HEK293 (cell line): Measurements from ENCODE around the gene NAP1L4.

Source experiments
- GLIS1 ChIP-seq: fragments of 450-650 bp; formaldehyde crosslinking; IDR thresholded peaks from 2 replicates; pipeline ENCODE4 v1.5.1; 2016; ENCODE audit warnings: missing biosample characterization, missing genetic modification characterization
- GLIS2 ChIP-seq: fragments of 450-650 bp; formaldehyde crosslinking; IDR thresholded peaks from 2 replicates; pipeline ENCODE4 v1.5.1; 2016; ENCODE audit warnings: missing biosample characterization, missing genetic modification characterization
- MZF1 ChIP-seq: fragments of 450-650 bp; formaldehyde crosslinking; IDR thresholded peaks from 2 replicates; pipeline ENCODE4 v1.5.1; 2017; ENCODE audit warnings: missing biosample characterization, missing genetic modification characterization, borderline replicate concordance
- SCRT2 ChIP-seq: fragments of 450-650 bp; formaldehyde crosslinking; IDR thresholded peaks from 2 replicates; pipeline ENCODE4 v1.5.1; 2016; ENCODE audit warnings: missing biosample characterization, missing genetic modification characterization
- SP2 ChIP-seq: fragments of 450-650 bp; formaldehyde crosslinking; IDR thresholded peaks from 2 replicates; pipeline ENCODE4 v1.5.1; 2016; ENCODE audit warnings: missing biosample characterization, missing genetic modification characterization
- TRIM28 ChIP-seq: IDR thresholded peaks from 2 replicates; pipeline ENCODE4 v1.6.1; 2011; ENCODE audit warnings: low read length, control low read depth, borderline replicate concordance
- ZNF239 ChIP-seq: fragments of 450-650 bp; formaldehyde crosslinking; IDR thresholded peaks from 2 replicates; pipeline ENCODE4 v1.5.1; 2016; ENCODE audit warnings: missing biosample characterization, missing genetic modification characterization
- ZNF335 ChIP-seq: fragments of 450-650 bp; formaldehyde crosslinking; conservative IDR thresholded peaks from 2 replicates; pipeline ENCODE4 v1.5.1; 2016; ENCODE audit warnings: missing biosample characterization, missing genetic modification characterization
- ZNF366 ChIP-seq: fragments of 450-650 bp; formaldehyde crosslinking; conservative IDR thresholded peaks from 2 replicates; pipeline ENCODE4 v1.5.1; 2016; ENCODE audit warnings: missing biosample characterization, missing genetic modification characterization
- ZNF423 ChIP-seq: fragments of 450-650 bp; formaldehyde crosslinking; IDR thresholded peaks from 2 replicates; pipeline ENCODE4 v1.5.1; 2016; ENCODE audit warnings: missing biosample characterization, missing genetic modification characterization
- ZNF433 ChIP-seq: fragments of 450-650 bp; formaldehyde crosslinking; IDR thresholded peaks from 2 replicates; pipeline ENCODE4 v1.5.1; 2016; ENCODE audit warnings: missing biosample characterization, missing genetic modification characterization, low read depth
- ZNF530 ChIP-seq: fragments of 450-650 bp; formaldehyde crosslinking; IDR thresholded peaks from 2 replicates; pipeline ENCODE4 v1.5.1; 2016; ENCODE audit warnings: low read depth, missing biosample characterization, missing genetic modification characterization
- ZNF555 ChIP-seq: fragments of 450-650 bp; formaldehyde crosslinking; conservative IDR thresholded peaks from 2 replicates; pipeline ENCODE4 v1.5.1; 2017; ENCODE audit warnings: missing biosample characterization, mild to moderate bottlenecking, missing genetic modification characterization, inconsistent platforms
- ZNF654 ChIP-seq: fragments of 450-650 bp; formaldehyde crosslinking; IDR thresholded peaks from 2 replicates; pipeline ENCODE4 v1.5.1; 2016; ENCODE audit warnings: low read depth, missing biosample characterization, missing genetic modification characterization
- ZNF658 ChIP-seq: fragments of 450-650 bp; formaldehyde crosslinking; IDR thresholded peaks from 2 replicates; pipeline ENCODE4; 2016; ENCODE audit warnings: missing biosample characterization, missing genetic modification characterization
- ZNF747 ChIP-seq: fragments of 450-650 bp; formaldehyde crosslinking; IDR thresholded peaks from 2 replicates; pipeline ENCODE4 v1.5.1; 2016; ENCODE audit warnings: missing biosample characterization, missing genetic modification characterization
- ZNF785 ChIP-seq: fragments of 450-650 bp; formaldehyde crosslinking; IDR thresholded peaks from 2 replicates; pipeline ENCODE4 v1.5.1; 2016; ENCODE audit warnings: missing biosample characterization, missing genetic modification characterization
- TF ChIP-seq, protein P1 (sequence below): fragments of 450-650 bp; formaldehyde crosslinking; IDR thresholded peaks from 2 replicates; pipeline ENCODE4 v1.5.1; 2017; ENCODE audit warnings: missing biosample characterization, mild to moderate bottlenecking, missing genetic modification characterization, moderate library complexity
- TF ChIP-seq, protein P2 (sequence below): fragments of 450-650 bp; formaldehyde crosslinking; IDR thresholded peaks from 2 replicates; pipeline ENCODE4 v1.5.1; 2016; ENCODE audit warnings: missing biosample characterization, missing genetic modification characterization
- TF ChIP-seq, protein P3 (sequence below): fragments of 450-650 bp; formaldehyde crosslinking; IDR thresholded peaks from 2 replicates; pipeline ENCODE4 v1.5.1; 2016; ENCODE audit warnings: missing biosample characterization, missing genetic modification characterization
- TF ChIP-seq, protein P4 (sequence below): fragments of 450-650 bp; formaldehyde crosslinking; IDR thresholded peaks from 2 replicates; pipeline ENCODE4 v1.5.1; 2016; ENCODE audit warnings: missing biosample characterization, missing genetic modification characterization, low read depth

The NAP1L4 gene

DNA sequence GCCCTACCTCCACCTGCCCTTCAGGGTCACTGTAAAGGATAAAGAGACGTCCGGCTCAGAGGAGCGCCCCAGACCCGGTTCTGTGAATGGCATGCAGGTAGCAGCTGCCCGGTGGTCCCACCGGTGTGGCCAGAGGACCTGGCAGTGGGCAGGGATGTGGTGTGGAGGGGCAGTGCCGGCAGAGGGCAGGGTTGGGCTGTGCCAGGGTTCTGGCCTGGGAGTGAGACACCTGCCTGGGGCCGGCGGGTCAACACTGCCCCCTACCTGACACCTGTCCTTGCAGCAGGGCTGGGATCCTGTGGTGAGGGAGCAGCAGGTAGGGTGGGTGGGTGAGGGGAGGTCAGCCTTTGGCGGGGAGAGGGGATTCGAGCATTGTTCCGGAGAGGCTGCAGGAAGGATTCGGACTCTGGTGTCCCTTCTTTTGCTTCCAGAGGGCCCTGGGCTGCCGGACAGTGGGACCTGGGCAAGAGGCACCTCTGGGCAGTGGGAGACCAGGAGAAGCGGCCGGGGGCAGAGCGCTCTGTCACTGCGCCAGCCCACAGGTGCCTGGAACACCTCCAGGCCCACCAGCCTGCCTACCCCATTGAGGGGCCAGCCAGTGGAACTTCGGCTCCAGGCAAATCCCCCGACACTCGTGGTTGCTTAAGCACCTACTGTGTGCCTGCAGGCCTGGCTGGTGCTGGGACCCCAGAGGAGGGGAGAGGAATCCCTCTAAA lies 61.3 kb downstream of the NAP1L4 start (continued):
- TF ChIP-seq, protein P1, sequence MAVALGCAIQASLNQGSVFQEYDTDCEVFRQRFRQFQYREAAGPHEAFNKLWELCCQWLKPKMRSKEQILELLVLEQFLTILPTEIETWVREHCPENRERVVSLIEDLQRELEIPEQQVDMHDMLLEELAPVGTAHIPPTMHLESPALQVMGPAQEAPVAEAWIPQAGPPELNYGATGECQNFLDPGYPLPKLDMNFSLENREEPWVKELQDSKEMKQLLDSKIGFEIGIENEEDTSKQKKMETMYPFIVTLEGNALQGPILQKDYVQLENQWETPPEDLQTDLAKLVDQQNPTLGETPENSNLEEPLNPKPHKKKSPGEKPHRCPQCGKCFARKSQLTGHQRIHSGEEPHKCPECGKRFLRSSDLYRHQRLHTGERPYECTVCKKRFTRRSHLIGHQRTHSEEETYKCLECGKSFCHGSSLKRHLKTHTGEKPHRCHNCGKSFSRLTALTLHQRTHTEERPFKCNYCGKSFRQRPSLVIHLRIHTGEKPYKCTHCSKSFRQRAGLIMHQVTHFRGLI (tag by site-specific recombination) = peak; percentile 48; the same call in 1 of the 2 replicates
- TF ChIP-seq GLIS2 (tag by site-specific recombination) = peak; percentile 19; the same call in 1 of the 2 replicates
- TF ChIP-seq ZNF555 (tag by site-specific recombination) = no peak
- no peak for TF ChIP-seq GLIS1 (tag by site-specific recombination)
- no peak for TF ChIP-seq ZNF530 (tag by site-specific recombination)
- no peak for TF ChIP-seq SCRT2 (tag by site-specific recombination)
- TF ChIP-seq ZNF423 (tag by site-specific recombination) = no peak
- no peak for TF ChIP-seq ZNF747 (tag by site-specific recombination)
- no peak for TF ChIP-seq SP2 (tag by site-specific recombination)
- TF ChIP-seq MZF1 = no peak
- TF ChIP-seq, protein P2, sequence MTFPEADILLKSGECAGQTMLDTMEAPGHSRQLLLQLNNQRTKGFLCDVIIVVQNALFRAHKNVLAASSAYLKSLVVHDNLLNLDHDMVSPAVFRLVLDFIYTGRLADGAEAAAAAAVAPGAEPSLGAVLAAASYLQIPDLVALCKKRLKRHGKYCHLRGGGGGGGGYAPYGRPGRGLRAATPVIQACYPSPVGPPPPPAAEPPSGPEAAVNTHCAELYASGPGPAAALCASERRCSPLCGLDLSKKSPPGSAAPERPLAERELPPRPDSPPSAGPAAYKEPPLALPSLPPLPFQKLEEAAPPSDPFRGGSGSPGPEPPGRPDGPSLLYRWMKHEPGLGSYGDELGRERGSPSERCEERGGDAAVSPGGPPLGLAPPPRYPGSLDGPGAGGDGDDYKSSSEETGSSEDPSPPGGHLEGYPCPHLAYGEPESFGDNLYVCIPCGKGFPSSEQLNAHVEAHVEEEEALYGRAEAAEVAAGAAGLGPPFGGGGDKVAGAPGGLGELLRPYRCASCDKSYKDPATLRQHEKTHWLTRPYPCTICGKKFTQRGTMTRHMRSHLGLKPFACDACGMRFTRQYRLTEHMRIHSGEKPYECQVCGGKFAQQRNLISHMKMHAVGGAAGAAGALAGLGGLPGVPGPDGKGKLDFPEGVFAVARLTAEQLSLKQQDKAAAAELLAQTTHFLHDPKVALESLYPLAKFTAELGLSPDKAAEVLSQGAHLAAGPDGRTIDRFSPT (tag by site-specific recombination) = 0 out of 2 replicates have a peak, but pooled peaks have one; percentile 28
- no peak for TF ChIP-seq ZNF335 (tag by site-specific recombination)
- TF ChIP-seq ZNF433 (tag by site-specific recombination) = no peak
- TF ChIP-seq ZNF654 (tag by site-specific recombination) = peak; percentile 51
- TF ChIP-seq TRIM28 = no peak
- TF ChIP-seq ZNF785 = no peak
- TF ChIP-seq, protein P3, sequence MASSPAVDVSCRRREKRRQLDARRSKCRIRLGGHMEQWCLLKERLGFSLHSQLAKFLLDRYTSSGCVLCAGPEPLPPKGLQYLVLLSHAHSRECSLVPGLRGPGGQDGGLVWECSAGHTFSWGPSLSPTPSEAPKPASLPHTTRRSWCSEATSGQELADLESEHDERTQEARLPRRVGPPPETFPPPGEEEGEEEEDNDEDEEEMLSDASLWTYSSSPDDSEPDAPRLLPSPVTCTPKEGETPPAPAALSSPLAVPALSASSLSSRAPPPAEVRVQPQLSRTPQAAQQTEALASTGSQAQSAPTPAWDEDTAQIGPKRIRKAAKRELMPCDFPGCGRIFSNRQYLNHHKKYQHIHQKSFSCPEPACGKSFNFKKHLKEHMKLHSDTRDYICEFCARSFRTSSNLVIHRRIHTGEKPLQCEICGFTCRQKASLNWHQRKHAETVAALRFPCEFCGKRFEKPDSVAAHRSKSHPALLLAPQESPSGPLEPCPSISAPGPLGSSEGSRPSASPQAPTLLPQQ (tag by site-specific recombination) = peak; percentile 25; the same call in 1 of the 2 replicates
- TF ChIP-seq ZNF239 (tag by site-specific recombination) = no peak
- no peak for TF ChIP-seq ZNF366 (tag by site-specific recombination)
- TF ChIP-seq, protein P4, sequence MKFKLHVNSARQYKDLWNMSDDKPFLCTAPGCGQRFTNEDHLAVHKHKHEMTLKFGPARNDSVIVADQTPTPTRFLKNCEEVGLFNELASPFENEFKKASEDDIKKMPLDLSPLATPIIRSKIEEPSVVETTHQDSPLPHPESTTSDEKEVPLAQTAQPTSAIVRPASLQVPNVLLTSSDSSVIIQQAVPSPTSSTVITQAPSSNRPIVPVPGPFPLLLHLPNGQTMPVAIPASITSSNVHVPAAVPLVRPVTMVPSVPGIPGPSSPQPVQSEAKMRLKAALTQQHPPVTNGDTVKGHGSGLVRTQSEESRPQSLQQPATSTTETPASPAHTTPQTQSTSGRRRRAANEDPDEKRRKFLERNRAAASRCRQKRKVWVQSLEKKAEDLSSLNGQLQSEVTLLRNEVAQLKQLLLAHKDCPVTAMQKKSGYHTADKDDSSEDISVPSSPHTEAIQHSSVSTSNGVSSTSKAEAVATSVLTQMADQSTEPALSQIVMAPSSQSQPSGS (tag by site-specific recombination) = no peak
- no peak for TF ChIP-seq ZNF658 (tag by site-specific recombination)
